Lower lobe of right lung (tissue), 2 donors: Measurements from ENCODE around the gene ITGA7. TPM values are rescaled to one million over a fixed set of nuclear protein-coding genes. Genes with fewer than 3 reads are reported as not detected.

Experiments
- ATAC-seq, 2 donors: fragments of 200-7000 bp; cut with Tn5 transposase; one replicate each; pipeline ENCODE4 v1.9.1; 2020 to 2022; ENCODE audit warnings: mild to moderate bottlenecking in 2 of 2, moderate library complexity in 2 of 2
- DNase-seq: peaks from one replicate; pipeline ENCODE4 v3.0.0-alpha.2; 2020
- H3K27ac ChIP-seq: fragments of 200-600 bp; one replicate; pipeline ENCODE4 v1.8.0; 2022
- H3K27me3 ChIP-seq: fragments of 200-600 bp; one replicate; pipeline ENCODE4 v1.8.0; 2022; ENCODE audit warnings: low read depth
- H3K36me3 ChIP-seq: fragments of 200-600 bp; one replicate; pipeline ENCODE4 v1.8.0; 2022; ENCODE audit warnings: mild to moderate bottlenecking
- H3K4me1 ChIP-seq: fragments of 200-600 bp; one replicate; pipeline ENCODE4 v1.8.0; 2022
- H3K4me3 ChIP-seq: fragments of 200-600 bp; one replicate; pipeline ENCODE4 v1.8.0; 2022; ENCODE audit warnings: mild to moderate bottlenecking
- H3K9me3 ChIP-seq: fragments of 200-600 bp; one replicate; pipeline ENCODE4 v1.8.0; 2022
- intact Hi-C: fragments of 100-400 bp; cut with DNase I; formaldehyde crosslinking; loops from one replicate; pipeline ENCODE4 v1.11.0; 2022
- total RNA-seq: library from RNA; stranded (reverse); fragmentation: NEBNext Ultra II Directional; extraction: Animal tissue kit (Norgen Biotek cat#: 25700); gene quantifications from one replicate; pipeline ENCODE4 v1.2.1, GENCODE V29; 2021
- TF ChIP-seq, protein P1 (sequence below): fragments of 200-600 bp; IDR thresholded peaks from one replicate; pipeline ENCODE4 v1.8.0; 2022; ENCODE audit warnings: antibody characterized with exemption, mild to moderate bottlenecking
- donor health status: DM: no; HTN: yes; CAD: no; lungs with severe emphysema.

ITGA7 gene
- total RNA-seq, 1 donor from 2014 or later = 17.5 TPM

DNA sequence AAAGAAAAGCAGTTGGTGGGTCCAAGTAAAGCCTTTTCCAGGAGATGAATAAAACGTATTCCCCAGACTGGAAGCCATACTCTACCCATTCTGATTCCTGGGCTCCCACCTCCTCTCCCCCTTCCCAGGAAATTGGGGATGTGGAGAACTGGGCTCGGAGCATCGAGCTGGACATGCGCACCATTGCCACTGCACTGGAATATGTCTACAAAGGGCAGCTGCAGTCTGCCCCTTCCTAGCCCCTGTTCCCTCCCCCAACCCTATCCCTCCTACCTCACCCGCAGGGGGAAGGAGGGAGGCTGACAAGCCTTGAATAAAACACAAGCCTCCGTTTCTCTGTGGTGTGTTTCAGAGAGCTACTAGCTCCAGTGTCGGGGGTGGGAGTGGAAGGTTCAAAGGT lies 11.7 kb upstream of the ITGA7 start:
- no peak for ATAC-seq
- peak overlapping the region; percentile 44 for H3K27ac ChIP-seq
- intact Hi-C loops = no loop called here
- TF ChIP-seq, protein P1, sequence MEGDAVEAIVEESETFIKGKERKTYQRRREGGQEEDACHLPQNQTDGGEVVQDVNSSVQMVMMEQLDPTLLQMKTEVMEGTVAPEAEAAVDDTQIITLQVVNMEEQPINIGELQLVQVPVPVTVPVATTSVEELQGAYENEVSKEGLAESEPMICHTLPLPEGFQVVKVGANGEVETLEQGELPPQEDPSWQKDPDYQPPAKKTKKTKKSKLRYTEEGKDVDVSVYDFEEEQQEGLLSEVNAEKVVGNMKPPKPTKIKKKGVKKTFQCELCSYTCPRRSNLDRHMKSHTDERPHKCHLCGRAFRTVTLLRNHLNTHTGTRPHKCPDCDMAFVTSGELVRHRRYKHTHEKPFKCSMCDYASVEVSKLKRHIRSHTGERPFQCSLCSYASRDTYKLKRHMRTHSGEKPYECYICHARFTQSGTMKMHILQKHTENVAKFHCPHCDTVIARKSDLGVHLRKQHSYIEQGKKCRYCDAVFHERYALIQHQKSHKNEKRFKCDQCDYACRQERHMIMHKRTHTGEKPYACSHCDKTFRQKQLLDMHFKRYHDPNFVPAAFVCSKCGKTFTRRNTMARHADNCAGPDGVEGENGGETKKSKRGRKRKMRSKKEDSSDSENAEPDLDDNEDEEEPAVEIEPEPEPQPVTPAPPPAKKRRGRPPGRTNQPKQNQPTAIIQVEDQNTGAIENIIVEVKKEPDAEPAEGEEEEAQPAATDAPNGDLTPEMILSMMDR = no peak
- peaks cover 35% of the 10 kb centered on the region for H3K36me3 ChIP-seq
- peaks cover 61% of the 10 kb centered on the region for H3K4me1 ChIP-seq
- H3K4me3 ChIP-seq = no peak overlapping the region
- no peaks in the 10 kb centered on the region for H3K9me3 ChIP-seq
- no peaks in the 10 kb centered on the region for H3K27me3 ChIP-seq
- no peak for DNase-seq

- TF ChIP-seq, protein P1 = no peak
- peaks cover 61% of the 10 kb centered on the region for H3K4me1 ChIP-seq
- H3K27me3 ChIP-seq = no peaks in the 10 kb centered on the region
- H3K4me3 ChIP-seq = no peak overlapping the region
- intact Hi-C loops = no loop called here
- DNase-seq (no peak), ATAC-seq (no peak)
- no peaks in the 10 kb centered on the region for H3K9me3 ChIP-seq
- H3K36me3 ChIP-seq = peaks cover 29% of the 10 kb centered on the region
- peak overlapping the region; percentile 44 for H3K27ac ChIP-seq
Measured at GRCh38 chr12:55718624-55719275, 11.0 kb upstream of the ITGA7 start.

GRCh38 chr12:55718015-55718414 lies 10.3 kb upstream of the ITGA7 start:
- no peak overlapping the region for H3K27ac ChIP-seq
- TF ChIP-seq, protein P1 = no peak
- no peak overlapping the region for H3K4me3 ChIP-seq
- peaks cover 61% of the 10 kb centered on the region for H3K4me1 ChIP-seq
- H3K27me3 ChIP-seq = no peaks in the 10 kb centered on the region
- ATAC-seq (no peak), DNase-seq (no peak)
- H3K36me3 ChIP-seq = peaks cover 22% of the 10 kb centered on the region
- no peaks in the 10 kb centered on the region for H3K9me3 ChIP-seq
- intact Hi-C loops = no loop called here

GRCh38 chr12:55717011-55718007 lies 9.6 kb upstream of the ITGA7 start:
- H3K4me1 ChIP-seq = peaks cover 61% of the 10 kb centered on the region
- TF ChIP-seq, protein P1 = no peak
- H3K4me3 ChIP-seq = peak overlapping the region; percentile 78

GRCh38 chr12:55716582-55716957 lies 8.9 kb upstream of the ITGA7 start:
- ATAC-seq = peak; percentile 20 to 22
- peaks cover 16% of the 10 kb centered on the region for H3K36me3 ChIP-seq

More at GRCh38 chr12:55717011-55718007, 9.6 kb upstream of the ITGA7 start:
- ATAC-seq = no peak
- peak overlapping the region; percentile 90 for H3K27ac ChIP-seq
- H3K27me3 ChIP-seq = no peaks in the 10 kb centered on the region
- DNase-seq = no peak
- H3K36me3 ChIP-seq = peaks cover 16% of the 10 kb centered on the region
- H3K9me3 ChIP-seq = no peaks in the 10 kb centered on the region
- intact Hi-C loops = no loop called here

More at GRCh38 chr12:55716582-55716957, 8.9 kb upstream of the ITGA7 start:
- peak overlapping the region; percentile 90 for H3K27ac ChIP-seq
- no peak for DNase-seq
- no peaks in the 10 kb centered on the region for H3K9me3 ChIP-seq
- intact Hi-C loops = no loop called here
- peak overlapping the region; percentile 78 for H3K4me3 ChIP-seq
- H3K4me1 ChIP-seq = peaks cover 59% of the 10 kb centered on the region
- H3K27me3 ChIP-seq = no peaks in the 10 kb centered on the region
- TF ChIP-seq, protein P1 = no peak
